Subcutaneous abdominal adipose tissue (tissue), 5 donors: ENCODE measurements around the gene ELMO2.

Source experiments
- H3K27ac ChIP-seq: one replicate; pipeline ENCODE4 v1.7.0; 2013; ENCODE audit warnings: low read depth, mild to moderate bottlenecking, inconsistent platforms, low read length, moderate library complexity
- H3K27me3 ChIP-seq, 5 donors: one replicate each; pipeline ENCODE4 v1.7.0; 2013; ENCODE audit warnings: low read length in 5 of 5, inconsistent platforms in 1 of 5; ENCODE audit not compliant: control insufficient read depth in 5 of 5, insufficient read depth in 4 of 5
- H3K36me3 ChIP-seq, 5 donors: one replicate each; pipeline ENCODE4 v1.7.0; 2013; ENCODE audit warnings: low read length in 5 of 5; ENCODE audit not compliant: control insufficient read depth in 5 of 5, insufficient read depth in 5 of 5
- H3K4me1 ChIP-seq, 5 donors: one replicate each; pipeline ENCODE4 v1.7.0; 2013; ENCODE audit warnings: low read length in 5 of 5, mild to moderate bottlenecking in 3 of 5, moderate library complexity in 1 of 5; ENCODE audit not compliant: control insufficient read depth in 5 of 5, insufficient read depth in 5 of 5
- H3K4me3 ChIP-seq, 5 donors: one replicate each; pipeline ENCODE4 v1.7.0; 2013; ENCODE audit warnings: low read length in 5 of 5, low read depth in 1 of 5
- H3K9ac ChIP-seq, 5 donors: one replicate each; pipeline ENCODE4 v1.7.0; 2013; ENCODE audit warnings: low read length in 5 of 5, mild to moderate bottlenecking in 4 of 5, moderate library complexity in 3 of 5
- H3K9me3 ChIP-seq, 5 donors: one replicate each; pipeline ENCODE4 v1.7.0; 2013; ENCODE audit warnings: low read length in 5 of 5; ENCODE audit not compliant: control insufficient read depth in 5 of 5
- donor health status: healthy.
- donor health status: healthy.
- donor health status: healthy.
- donor health status: healthy.
- donor health status: healthy.

The ELMO2 gene

GRCh38 chr20:46427384-46427783 lies 21.0 kb upstream of the ELMO2 start:
- no peak overlapping the region for H3K4me3 ChIP-seq
- peaks cover 4 to 40% (median 8%) of the 10 kb centered on the region in 5 donors for H3K27me3 ChIP-seq
- no peak overlapping the region for H3K27ac ChIP-seq
- peaks cover 0 to 6% (median 0%) of the 10 kb centered on the region in 5 donors for H3K4me1 ChIP-seq
- no peaks in the 10 kb centered on the region for H3K36me3 ChIP-seq
- no peaks in the 10 kb centered on the region for H3K9me3 ChIP-seq
- no peak overlapping the region for H3K9ac ChIP-seq

GRCh38 chr20:46423882-46424482 lies 17.6 kb upstream of the ELMO2 start:
- Histone ChIP-seq H3K9me3 (no peaks in the 10 kb centered on the region), H3K4me3 (no peak overlapping the region), H3K27ac (no peak overlapping the region), H3K9ac (no peak overlapping the region), H3K36me3 (no peaks in the 10 kb centered on the region), H3K27me3 (peaks cover 2 to 30% (median 9%) of the 10 kb centered on the region in 5 donors), H3K4me1 (no peaks in the 10 kb centered on the region)

GRCh38 chr20:46423342-46423741 lies 16.9 kb upstream of the ELMO2 start:
- Histone ChIP-seq H3K27ac (no peak overlapping the region), H3K4me1 (no peaks in the 10 kb centered on the region), H3K9me3 (no peaks in the 10 kb centered on the region), H3K36me3 (no peaks in the 10 kb centered on the region), H3K27me3 (peaks cover 2 to 30% (median 9%) of the 10 kb centered on the region in 5 donors), H3K9ac (no peak overlapping the region), H3K4me3 (no peak overlapping the region)

- Histone ChIP-seq H3K27me3 (peaks cover 0 to 23% (median 8%) of the 10 kb centered on the region in 5 donors), H3K4me3 (no peak overlapping the region), H3K9ac (no peak overlapping the region), H3K9me3 (peaks cover 0 to 2% (median 0%) of the 10 kb centered on the region in 5 donors), H3K36me3 (no peaks in the 10 kb centered on the region), H3K27ac (no peak overlapping the region), H3K4me1 (no peaks in the 10 kb centered on the region)
Observed at GRCh38 chr20:46420878-46421277, 14.5 kb upstream of the ELMO2 start.

- Histone ChIP-seq H3K27ac (no peak overlapping the region), H3K27me3 (peaks cover 0 to 20% (median 6%) of the 10 kb centered on the region in 5 donors), H3K36me3 (no peaks in the 10 kb centered on the region), H3K9ac (no peak overlapping the region), H3K9me3 (peaks cover 0 to 2% (median 0%) of the 10 kb centered on the region in 5 donors), H3K4me1 (no peaks in the 10 kb centered on the region), H3K4me3 (no peak overlapping the region)
Observed at GRCh38 chr20:46419882-46420281, 13.5 kb upstream of the ELMO2 start.

GRCh38 chr20:46416839-46417238 lies 10.4 kb upstream of the ELMO2 start:
- peaks cover 0 to 2% (median 0%) of the 10 kb centered on the region in 5 donors for H3K27me3 ChIP-seq
- no peaks in the 10 kb centered on the region for H3K36me3 ChIP-seq
- H3K4me3 ChIP-seq, result no peak overlapping the region
- H3K27ac ChIP-seq, result no peak overlapping the region
- H3K9me3 ChIP-seq, result peaks cover 0 to 2% (median 0%) of the 10 kb centered on the region in 5 donors
- H3K9ac ChIP-seq, result no peak overlapping the region
- no peaks in the 10 kb centered on the region for H3K4me1 ChIP-seq

- Histone ChIP-seq H3K9me3 (peaks cover 0 to 2% (median 0%) of the 10 kb centered on the region in 5 donors), H3K27me3 (no peaks in the 10 kb centered on the region), H3K9ac (no peak overlapping the region), H3K4me3 (no peak overlapping the region), H3K36me3 (no peaks in the 10 kb centered on the region), H3K4me1 (no peaks in the 10 kb centered on the region), H3K27ac (no peak overlapping the region)
Observed at GRCh38 chr20:46416421-46416820, 10.0 kb upstream of the ELMO2 start.

GRCh38 chr20:46415773-46416172 lies 9.4 kb upstream of the ELMO2 start:
- no peaks in the 10 kb centered on the region for H3K36me3 ChIP-seq
- H3K4me1 ChIP-seq, result peaks cover 0 to 2% (median 1%) of the 10 kb centered on the region in 5 donors
- H3K27ac ChIP-seq, result no peak overlapping the region
- no peak overlapping the region for H3K4me3 ChIP-seq
- no peaks in the 10 kb centered on the region for H3K27me3 ChIP-seq
- no peak overlapping the region for H3K9ac ChIP-seq
- H3K9me3 ChIP-seq, result peaks cover 0 to 2% (median 0%) of the 10 kb centered on the region in 5 donors

GRCh38 chr20:46414608-46415007 lies 8.2 kb upstream of the ELMO2 start:
- H3K36me3 ChIP-seq, result no peaks in the 10 kb centered on the region
- H3K27ac ChIP-seq, result no peak overlapping the region
- H3K27me3 ChIP-seq, result no peaks in the 10 kb centered on the region
- peaks cover 0 to 2% (median 0%) of the 10 kb centered on the region in 5 donors for H3K9me3 ChIP-seq
- H3K9ac ChIP-seq, result no peak overlapping the region
- H3K4me1 ChIP-seq, result peaks cover 0 to 7% (median 6%) of the 10 kb centered on the region in 5 donors
- no peak overlapping the region for H3K4me3 ChIP-seq

- Histone ChIP-seq H3K27me3 (no peaks in the 10 kb centered on the region), H3K27ac (no peak overlapping the region)
Observed at GRCh38 chr20:46411637-46412036, 5.2 kb upstream of the ELMO2 start.

More at GRCh38 chr20:46411637-46412036, 5.2 kb upstream of the ELMO2 start:
- Histone ChIP-seq H3K36me3 (no peaks in the 10 kb centered on the region), H3K4me1 (peaks cover 3 to 20% (median 15%) of the 10 kb centered on the region in 5 donors), H3K4me3 (no peak overlapping the region), H3K9me3 (no peaks in the 10 kb centered on the region), H3K9ac (no peak overlapping the region)
